Activated T-cell treated with anti-CD3 and anti-CD28 coated beads for 48 hours (primary cell): ENCODE data around the gene ZNF688.
"Not testable (repeated sequence)": the region's sequence is repeated elsewhere in the genome, so short reads cannot be mapped to it uniquely, and the experiment has no call there.

ENCODE experiments used
- DNase-seq: peaks from one replicate; pipeline ENCODE4 v3.0.0-alpha.2; 2020; ENCODE audit warnings: low read depth

The ZNF688 gene

DNA sequence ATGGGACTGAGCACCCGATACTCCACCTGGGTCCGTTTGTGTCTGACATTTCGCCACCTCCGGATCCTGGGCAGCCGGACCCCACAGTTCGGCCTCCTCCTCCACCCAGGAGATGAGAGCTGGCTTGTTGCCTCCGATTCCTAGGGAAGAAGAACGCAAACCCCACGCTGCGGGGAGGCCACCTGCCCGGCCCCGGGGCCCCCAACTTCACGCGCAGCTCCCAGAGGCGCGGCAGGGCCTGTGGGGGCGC is 13.9 kb downstream of the ZNF688 start:
- DNase-seq, result no peak

GRCh38 chr16:30556125-30556473 is 15.4 kb downstream of the ZNF688 start:
- DNase-seq, result no peak

GRCh38 chr16:30555315-30556124 is 16.0 kb downstream of the ZNF688 start:
- no peak for DNase-seq

DNA sequence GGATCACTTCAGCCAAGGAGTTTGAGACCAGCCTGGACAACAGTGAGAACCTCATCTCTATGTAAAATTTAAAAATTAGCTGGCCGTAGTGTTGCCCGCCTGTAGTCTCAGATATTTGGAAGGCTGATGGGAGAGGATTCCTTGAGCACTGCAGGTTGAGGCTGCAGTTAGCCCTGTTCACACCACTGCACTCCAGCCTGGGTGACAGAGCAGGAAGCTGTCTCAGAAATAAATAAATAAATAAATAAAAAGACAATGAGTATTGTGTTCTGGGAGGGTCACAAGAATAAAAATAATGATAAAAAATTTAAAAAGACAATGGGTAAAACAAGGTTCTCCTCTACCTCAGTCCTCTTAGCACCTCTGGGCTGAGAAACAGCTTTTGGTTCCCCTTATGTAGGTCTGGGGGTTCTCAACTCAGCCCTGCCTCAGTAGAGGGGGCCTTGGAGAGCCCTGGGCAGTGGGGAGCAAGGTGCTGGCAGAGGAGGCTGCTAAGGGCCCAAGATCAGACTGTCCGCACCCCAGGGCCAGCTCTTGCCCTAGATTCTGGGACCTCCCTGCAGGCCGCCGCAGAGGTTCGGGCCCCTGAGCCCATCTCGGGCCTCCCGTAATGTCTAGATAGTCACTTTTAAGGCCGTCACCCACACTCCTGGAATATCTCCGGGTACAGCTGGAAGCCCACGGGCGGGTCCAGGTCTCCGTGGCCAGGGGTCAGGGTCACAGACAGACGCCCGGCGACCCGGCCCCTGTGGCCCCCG is 16.8 kb downstream of the ZNF688 start:
- no peak for DNase-seq

GRCh38 chr16:30553393-30553899 is 18.1 kb downstream of the ZNF688 start:
- DNase-seq, result no peak

DNA sequence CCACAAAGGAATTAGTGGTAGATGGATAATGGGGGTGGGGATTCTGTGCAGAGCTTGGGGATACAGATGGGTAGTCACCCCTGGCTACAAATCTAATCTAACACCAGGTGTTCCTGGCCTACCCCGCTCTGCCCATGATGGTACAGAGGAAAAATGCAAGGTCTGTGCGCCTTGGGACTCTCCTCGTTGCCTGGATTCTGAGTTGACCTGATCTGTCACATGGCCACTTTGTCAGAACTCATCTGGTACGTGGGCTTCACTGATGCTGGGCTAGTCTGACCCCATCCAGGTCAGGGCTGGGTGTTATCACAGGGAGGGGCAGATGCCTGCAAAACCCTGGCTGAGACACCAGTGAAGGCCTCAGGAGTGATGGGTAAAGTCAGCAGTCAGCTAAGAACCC is 18.6 kb downstream of the ZNF688 start:
- DNase-seq, result no peak

DNA sequence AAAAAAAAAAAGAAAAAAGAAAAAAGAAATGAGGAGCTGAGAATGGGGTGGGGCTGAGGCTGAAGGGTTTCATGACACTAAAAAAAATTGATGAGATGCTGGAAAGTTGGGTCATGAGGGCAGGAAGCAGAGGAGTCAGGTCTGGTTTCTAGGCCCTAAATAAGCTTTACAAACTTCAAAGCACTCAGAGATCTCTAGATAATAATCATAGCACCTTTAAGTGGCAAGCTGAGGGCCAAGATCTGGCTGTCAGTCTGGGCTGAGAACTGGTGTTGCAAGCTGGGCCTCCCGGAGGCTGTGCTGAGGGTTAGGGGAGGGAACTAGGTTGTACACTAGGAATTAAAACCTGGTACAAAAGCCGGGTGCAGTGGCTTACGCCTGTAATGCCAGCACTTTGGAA is 19.7 kb downstream of the ZNF688 start:
- DNase-seq, result peak; percentile 55

GRCh38 chr16:30548416-30549253 is 22.9 kb downstream of the ZNF688 start:
- no peak for DNase-seq

DNA sequence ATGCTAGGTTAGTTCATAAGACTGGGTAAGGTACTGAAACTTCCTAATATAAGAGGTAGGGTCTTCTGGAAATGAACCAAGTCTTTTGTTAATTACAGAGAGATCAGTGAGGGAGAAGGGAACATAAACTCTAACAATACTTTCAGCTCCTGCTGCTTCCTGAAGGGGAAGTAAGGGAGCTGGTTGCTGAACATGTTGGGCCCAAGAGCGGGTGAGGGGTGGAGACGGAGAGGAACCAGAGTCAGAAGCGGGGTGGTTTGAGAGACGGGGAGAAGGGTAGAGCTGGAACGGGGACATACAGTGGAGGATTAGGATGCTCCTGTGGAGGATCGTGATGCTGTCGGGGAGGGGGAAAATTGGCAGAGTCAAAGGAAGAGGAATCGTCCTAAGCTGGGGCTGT is 25.4 kb downstream of the ZNF688 start:
- no peak for DNase-seq

DNA sequence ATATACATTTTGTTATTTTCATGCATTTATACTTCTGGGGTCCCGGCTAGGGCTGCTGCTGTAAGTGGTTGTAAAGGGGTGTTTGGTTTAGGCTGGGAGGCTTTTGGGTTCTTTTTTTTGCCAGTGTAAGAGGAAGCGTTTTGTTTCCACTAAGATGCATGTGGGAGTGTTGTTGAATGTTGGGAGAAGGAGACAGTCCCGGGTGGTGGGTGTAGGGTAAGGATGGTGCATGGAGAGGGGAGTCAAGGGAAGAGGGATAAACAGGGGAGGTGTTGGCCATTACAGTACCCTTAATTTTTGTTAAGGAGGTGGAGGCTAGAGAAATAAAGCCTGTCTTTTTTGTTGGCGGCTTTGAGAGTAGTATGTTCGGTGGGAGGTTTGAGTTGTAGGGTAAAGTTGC is 28.4 kb downstream of the ZNF688 start:
- no peak for DNase-seq

- DNase-seq, result no peak
These were observed 29.8 kb downstream of the ZNF688 start for GRCh38 chr16:30541502-30542329.

DNA sequence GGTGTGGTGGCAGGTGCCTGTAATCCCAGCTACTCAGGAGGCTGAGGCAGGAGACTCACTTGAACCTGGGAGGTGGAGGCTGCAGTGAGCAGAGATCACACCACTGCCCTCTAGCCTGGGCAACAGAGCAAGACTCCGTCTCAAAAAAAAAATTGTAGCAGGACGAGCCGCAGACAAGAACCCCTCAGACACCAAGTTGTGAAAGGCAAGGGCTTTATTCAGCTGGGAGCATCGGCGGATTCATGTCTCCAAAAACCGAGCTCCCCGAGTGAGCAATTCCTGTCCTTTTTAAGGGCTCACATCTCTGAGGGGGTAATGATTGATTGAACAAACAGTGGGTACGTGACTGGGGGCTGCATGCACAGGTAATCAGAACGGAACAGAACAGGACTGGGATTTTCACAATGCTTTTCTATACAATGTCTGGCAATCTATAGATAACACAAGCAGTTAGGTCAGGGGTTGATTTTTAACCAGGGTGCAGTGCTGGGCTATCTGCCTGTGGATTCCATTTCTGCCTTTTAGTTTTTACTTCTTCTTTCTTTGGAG is 30.5 kb downstream of the ZNF688 start:
- DNase-seq, result not testable (repeated sequence)

- DNase-seq, result not testable (repeated sequence)
These were observed 31.5 kb downstream of the ZNF688 start for GRCh38 chr16:30539986-30540526.

DNA sequence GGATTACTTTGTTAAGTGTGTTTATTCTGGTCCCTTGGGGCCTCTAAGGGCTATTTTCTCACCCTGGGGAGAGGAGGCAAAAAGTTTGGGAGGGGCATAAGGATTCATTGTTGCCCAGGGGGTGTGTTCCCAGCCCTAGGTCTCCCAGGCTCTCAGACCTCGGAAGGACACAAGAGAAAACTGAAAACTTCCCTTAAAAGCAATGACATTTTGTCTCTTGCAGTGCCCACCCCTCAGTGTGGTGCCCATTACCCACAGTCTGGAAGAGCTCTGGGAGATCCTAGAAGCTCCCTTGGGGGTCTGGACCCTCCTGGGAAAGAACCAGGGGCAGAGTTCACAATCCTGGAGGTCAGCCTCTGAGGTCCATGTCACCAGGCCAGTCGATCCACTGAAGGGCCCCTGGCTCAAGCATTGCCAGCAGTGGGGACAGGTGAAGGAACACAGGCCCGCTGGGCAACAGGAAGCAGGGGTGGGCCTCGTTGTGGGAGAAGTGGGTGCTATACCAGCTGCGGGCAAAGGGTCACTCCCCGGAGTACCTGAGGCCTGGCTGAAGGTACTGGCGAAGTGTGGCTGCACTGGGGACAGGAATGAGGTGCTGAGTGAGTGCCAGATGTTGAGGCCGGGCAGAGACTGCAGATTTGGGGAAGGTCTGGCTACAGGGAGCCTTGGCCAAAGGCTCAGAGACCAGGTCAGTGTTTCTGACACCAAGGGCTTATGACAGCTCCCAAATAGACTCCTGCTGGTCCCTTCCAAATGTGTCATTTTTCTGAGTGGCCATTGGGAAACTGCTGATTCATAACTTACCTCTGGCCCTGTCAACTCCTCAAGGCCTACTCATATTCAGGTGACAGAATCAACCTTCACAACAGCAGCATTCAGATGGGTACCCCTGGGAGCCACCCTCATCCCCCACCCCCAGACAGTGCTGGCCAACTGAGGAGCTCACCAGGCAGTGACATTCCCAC is 32.2 kb downstream of the ZNF688 start:
- DNase-seq, result no peak

DNA sequence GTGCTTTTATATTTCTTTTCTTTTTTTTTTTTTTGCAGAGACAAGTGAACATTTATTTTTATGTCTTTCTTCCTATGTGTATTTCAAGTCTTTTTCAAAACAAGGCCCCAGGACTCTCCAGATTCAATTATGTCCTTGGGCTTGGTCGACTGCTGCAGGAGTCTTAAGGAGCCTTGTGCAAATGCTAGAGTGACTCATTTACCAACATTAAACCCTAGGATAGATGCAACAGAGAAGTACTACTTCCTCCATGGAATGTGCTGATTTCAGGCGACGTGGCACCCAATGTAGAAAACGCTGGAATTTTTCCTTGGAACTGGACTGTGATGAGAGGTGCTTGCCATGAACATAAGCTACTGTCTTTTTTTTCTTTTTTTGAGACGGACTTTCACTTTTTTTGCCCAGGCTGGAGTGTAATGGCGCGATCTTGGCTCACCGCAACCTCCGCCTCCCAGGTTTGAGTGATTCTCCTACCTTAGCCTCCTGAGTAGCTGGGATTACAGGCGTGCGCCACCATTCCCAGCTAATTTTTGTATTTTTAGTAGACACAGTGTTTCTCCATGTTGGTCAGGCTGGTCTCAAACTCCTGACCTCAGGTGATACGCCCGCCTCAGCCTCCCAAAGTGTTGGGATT is 35.0 kb downstream of the ZNF688 start:
- DNase-seq, result not testable (repeated sequence)

DNA sequence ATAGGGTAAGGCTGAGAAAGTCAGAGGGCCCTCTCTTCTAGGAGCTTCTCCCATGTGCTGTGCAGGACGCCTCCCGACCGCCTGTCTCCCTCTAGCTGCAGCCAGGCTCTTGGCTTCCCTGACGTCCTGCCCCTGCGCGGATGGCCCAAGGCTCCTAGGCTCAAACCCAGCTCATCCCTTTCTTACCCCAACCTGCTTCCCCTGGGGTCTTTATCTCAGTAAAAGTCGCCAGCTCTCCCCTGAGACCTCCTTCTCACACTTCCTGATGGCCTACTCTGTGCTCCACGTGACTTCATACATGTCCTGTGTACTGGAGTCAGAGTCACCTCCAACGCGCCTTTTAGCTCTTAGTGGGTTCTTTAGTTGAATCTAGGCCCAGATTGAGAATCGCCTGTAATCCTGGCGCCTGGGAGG is 35.7 kb downstream of the ZNF688 start:
- peak; percentile 59 for DNase-seq

DNA sequence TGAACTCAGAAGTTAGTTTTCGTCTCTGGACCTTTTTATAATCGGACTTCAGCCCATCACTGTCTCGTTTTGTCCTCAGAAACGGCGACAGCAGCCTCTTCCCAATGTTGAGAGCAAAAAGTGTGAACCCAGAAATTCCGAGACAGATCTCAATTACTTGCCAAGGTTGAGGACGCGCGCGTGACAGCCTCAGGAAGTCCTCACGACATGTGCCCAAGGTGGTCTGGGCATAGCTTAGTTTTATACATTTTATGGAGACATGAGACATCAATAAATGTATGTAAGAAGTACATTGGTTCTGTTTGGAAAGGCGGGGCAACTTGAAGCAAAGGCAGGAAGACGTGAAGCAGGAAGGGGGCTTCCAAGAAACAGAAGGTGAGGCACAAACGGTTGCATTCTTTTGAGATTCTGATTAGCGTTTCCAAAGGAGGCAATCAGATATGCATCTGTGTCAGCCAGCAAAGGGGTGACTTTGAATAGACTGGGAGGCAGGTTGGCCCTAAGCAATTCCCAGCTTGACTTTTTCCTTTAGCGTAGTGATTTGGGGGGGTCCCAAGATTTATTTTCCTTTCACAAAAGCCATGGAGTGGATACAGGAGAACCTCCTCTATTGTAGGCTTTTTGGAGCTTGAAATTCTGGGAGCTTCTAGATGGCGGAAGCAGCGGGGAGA is 36.3 kb downstream of the ZNF688 start:
- no peak for DNase-seq

- DNase-seq, result peak; percentile 88
These were observed 37.0 kb downstream of the ZNF688 start, which contains the start of gene ZNF747 for GRCh38 chr16:30534368-30535105. ZNF747 (minus strand) TSS chr16:30534858; CDS start chr16:30534679, 179 bp downstream.
